ENCODE measurements around the gene TOR1A.
A peak's percentile ranks its signal among the peaks of the same experiment; 100 is the strongest.
"Not testable (repeated sequence)": the region's sequence is repeated elsewhere in the genome, so short reads cannot be mapped to it uniquely, and the experiment has no call there.

Gene TOR1A

DNA sequence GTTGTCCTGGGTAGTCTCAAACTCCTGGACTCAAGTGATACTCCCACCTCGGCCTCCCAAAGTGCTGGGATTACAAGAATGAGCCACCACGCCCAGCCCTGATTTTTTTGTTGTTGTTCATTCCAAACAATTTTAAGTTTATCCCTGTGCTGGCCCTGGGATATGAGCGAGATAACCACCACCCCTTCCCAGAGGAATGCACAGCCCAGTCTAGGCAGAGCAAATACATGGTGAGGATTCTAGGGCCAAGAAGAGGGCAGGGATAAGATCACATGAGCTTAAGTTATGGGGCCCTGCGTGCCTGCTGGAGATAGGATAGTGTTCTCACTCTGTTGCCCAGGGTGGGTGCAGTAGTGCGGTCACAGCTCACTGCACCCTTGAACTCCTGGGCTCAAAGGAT lies 42.0 kb downstream of the TOR1A start:
- DNase-seq (ENCODE audit: low spot score) = no peak

DNA sequence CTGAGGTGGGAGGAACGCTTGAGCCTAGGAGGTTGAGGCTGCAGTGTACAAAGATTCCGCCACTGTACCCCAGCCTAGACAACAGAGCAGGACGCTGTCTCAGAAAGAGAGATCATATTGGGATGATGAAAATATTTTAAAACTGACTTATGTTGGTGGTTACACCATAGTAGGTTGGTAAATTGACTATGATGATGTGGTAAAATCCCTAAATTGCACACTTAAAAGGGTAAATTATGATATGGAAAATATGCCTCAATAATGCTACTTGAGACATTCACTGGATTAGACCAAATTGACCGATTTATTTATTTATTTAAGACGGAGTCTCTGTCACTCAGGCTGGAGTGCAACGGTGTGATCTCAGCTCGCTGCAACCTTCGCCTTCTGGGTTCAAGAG lies 42.8 kb downstream of the TOR1A start:
- no peak for DNase-seq (ENCODE audit: low spot score)

- DNase-seq (ENCODE audit: low spot score) = no peak
Observed at GRCh38 chr9:129779560-129780190, 44.3 kb downstream of the TOR1A start.

DNA sequence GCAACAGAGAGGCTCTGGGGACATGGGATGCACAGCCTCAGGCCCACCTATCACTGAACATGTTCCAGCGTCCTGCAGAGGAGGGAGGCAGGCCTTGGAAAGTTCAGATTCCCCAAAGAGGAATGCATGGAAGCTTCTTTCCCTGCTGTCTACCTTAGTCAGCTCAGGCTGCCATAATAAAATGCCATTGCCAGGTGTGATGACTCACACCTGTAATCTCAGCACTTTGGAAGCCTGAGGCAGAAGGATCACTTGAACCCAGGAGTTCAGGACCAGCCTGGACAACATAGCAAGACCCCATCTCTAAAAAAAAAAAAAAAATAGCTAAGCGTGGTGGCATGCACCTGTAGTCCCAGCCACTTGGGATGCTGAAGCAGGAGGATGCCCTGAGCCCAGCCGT lies 45.5 kb downstream of the TOR1A start:
- DNase-seq (ENCODE audit: low spot score) = no peak

GRCh38 chr9:129777769-129778130 lies 46.2 kb downstream of the TOR1A start:
- no peak for DNase-seq (ENCODE audit: low spot score)

GRCh38 chr9:129776938-129777768 lies 46.8 kb downstream of the TOR1A start:
- peak; percentile 73 for DNase-seq (ENCODE audit: low spot score)

DNA sequence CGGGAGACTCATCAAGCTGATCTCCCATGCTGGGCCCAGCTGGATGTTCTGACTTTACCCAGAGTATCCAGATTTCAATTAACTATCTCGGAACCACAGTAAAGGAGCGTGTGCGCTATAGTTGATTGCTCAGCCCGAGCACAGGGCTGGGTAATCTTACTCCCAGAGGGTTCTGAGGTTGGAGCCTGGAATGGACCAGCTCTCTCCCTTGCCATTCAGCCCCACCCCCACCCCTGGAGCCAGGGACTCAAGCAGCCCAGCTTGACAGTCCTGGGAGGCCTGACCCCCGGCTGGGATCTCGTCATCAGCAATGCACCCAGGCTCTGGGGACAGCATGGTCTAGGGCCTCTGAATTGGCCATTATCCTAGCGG lies 47.4 kb downstream of the TOR1A start:
- no peak for DNase-seq (ENCODE audit: low spot score)

DNA sequence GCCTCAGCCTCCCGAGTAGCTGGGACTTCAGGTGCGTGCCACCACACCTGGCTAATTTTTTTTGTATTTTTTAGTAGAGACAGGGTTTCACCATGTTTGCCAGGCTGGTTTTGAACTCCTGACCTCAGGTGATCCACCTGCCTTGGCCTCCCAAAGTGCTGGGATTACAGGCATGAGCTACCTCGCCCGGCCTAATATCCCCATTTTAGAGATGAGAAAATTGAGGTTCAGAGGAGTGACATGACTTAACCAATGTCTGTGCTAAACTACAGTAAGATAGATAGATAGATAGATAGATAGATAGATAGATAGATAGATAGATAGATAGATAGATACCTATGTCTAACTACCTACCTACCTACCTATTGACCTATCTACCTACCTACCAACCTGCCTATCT lies 47.8 kb downstream of the TOR1A start:
- DNase-seq (ENCODE audit: low spot score) = not testable (repeated sequence)

- no peak for DNase-seq (ENCODE audit: low spot score)
Observed at GRCh38 chr9:129775448-129775798, 48.5 kb downstream of the TOR1A start.

DNA sequence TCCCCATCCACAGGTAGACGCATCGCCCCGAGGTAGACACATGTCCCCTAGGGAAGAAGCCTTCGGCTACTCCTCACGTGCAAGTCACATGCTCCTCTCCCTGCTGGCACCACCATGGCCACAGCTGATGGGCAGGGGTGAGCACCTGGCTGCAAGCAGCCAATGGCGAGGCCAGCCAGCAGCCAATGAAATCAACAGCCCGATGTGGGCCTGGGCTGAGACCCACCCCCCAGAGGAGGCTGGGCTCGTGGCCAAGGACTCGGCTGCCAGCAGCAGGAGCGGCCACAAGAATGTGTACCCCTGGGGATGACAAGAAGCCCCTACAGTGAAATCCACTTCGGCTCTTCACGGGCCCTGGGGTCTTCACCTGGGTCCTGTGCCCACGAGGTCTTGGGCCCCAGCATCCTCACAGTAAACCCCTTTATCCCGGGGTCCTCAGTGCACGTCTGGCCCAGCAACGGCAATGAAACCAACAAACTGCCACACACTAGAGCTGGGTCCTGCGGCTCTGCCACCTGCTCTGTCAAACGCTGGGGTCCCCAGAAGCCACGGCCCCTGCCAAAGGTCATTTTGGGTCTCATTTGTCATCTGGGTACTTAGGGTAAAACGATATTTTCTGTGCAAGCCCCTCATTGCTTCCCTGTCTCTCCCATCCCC lies 49.0 kb downstream of the TOR1A start:
- DNase-seq (ENCODE audit: low spot score) = no peak

DNA sequence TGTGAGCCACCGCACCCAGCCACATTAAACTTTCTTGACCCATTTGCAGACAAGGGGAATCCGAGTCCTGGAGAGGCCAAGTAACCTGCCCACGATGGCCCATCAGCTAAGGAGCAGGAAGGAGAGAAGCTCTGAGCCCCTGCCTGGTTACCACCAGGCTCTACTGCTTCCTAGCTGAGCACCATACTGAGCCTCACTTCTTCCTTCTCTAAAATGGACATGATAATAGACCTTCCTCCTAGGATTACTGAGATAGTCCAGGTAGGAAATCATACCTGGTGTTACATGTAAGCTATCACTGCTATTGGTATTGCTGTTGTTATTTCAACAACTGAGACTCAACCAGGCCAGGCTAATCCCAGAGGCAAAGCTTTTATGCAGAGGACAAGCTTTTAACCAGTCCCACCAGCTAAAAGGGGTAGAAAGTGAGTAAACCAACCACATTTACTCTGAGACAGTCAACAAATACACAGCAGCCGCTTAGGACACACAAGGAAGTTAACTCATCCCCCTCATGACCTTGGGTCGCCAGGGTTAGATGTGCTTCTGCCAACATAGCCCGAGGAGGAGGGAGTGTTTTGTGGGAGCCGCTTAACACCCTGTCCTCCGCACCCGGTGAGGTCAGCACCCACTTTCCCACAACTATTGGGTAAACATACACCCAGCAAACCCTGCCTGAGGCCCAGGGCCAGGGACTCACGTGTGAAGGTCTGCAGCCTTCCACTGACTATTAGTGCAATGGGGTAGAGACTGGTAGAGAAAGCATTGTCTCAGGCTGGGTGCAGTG lies 50.5 kb downstream of the TOR1A start:
- no peak for DNase-seq (ENCODE audit: low spot score)

DNA sequence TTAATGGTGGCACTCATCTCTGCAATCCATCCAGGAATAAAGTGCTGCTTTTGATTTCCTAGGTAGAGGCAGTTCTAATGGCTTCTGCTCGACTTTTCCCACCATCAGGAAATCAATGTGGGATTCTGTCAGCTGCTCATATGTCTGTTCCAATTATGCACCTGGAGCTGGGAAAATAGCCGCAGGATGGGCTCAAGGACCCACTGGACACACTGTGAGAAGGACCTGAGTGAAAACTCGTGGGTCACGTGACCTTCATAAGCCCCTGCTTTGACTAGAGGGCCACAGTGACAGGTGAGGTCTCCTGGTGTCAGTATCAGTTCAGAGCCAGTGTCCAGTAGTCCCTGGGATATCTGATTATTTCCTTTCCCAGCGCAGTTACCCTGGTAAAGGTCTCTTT lies 53.2 kb downstream of the TOR1A start:
- DNase-seq (ENCODE audit: low spot score) = no peak

DNA sequence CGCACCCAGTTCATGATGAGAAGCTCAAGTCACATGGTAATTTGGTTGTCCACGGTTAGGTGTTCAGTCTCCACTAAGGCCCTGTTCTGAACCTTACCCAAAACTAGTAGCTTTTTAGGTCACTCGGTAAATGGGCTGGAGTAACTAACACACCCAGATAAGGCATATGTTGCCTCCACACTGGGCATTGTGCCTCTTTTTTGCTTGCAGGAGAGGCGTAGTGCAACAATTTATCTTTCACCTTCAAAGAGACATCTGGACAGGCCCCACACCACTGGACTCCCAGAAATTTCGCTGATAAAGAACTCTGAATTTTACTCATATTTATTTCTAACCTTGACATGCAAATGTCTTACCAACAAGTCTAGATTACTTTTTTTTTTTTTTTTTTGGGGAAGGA lies 54.3 kb downstream of the TOR1A start:
- no peak for DNase-seq (ENCODE audit: low spot score)

- no peak for DNase-seq (ENCODE audit: low spot score)
Observed at GRCh38 chr9:129768486-129768885, 55.5 kb downstream of the TOR1A start.

DNA sequence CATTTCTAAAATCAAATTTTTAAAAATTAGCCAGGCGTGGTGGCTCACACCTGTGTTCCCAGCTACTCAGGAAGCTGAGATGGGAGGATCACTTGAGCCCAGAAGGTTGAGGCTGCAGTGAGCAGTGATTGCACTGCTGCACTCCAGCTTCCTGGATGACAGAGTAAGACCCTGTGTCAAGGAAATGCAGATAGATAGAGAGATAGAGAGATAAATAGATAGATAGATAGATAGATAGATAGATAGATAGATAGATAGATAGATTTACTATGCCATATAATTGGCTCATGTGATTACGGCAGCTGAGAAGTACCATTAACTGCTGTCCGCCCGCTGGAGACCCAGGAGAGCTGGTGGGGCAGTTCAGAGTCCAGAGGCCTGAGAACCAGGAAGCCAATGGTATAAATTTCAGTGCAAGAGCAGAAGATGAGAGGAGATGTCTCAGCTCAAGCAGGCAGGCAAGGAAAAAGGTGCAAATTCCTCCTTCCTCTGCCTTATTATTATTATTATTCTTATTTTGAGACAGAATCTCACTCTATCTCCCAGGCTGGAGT lies 58.1 kb downstream of the TOR1A start:
- DNase-seq (ENCODE audit: low spot score) = no peak

GRCh38 chr9:129762985-129763926 lies 60.7 kb downstream of the TOR1A start:
- DNase-seq (ENCODE audit: low spot score) = no peak

Data from globus pallidus (tissue), 1 donor.